GM18502 (cell line): ENCODE data around the gene HSDL2.

ENCODE experiments used
- ATAC-seq: cut with Tn5 transposase; IDR thresholded peaks from one replicate; pipeline ENCODE4 v1.9.1; 2021; ENCODE audit warnings: mild to moderate bottlenecking; ENCODE audit not compliant: unreplicated experiment, poor library complexity

The HSDL2 gene

DNA sequence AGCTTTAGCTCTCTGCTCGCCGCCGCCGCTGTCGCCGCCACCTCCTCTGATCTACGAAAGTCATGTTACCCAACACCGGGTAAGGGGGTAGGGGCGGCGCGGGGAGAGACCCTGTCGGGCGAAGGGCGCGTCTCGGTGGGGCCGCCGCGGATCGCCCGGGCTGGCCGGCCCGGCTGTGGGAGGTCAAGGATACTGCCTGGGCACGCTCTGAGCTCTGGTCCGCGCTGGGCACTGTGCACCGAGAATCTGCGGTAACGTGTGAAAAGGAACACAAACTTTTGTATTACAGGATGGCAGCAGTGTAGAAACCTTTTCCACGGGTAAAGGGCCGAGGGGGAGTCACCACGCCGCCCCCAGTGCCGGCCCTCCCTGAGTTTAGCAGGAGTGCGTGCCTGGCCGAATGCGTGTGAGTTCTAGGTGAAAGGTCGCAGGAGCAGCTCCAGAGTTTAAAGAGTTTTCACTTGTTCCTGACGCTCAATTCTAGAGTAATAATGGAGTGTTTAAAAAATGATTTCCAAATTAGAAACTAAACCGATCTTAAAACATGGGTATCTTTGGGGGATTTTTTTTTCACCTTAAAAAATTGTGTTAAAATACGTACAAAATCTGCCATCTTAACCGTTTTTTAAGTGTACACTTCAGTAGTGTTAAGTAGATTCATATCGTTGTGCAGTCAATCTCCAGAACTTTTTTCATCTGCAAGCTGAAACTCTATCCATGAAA, at the start of gene HSDL2:
Gene HSDL2, plus strand, starts transcription at position 7 of the 723 bp plus-strand sequence. Its CDS starts 56 bp downstream, at position 63.
- ATAC-seq = peak; percentile 36

DNA sequence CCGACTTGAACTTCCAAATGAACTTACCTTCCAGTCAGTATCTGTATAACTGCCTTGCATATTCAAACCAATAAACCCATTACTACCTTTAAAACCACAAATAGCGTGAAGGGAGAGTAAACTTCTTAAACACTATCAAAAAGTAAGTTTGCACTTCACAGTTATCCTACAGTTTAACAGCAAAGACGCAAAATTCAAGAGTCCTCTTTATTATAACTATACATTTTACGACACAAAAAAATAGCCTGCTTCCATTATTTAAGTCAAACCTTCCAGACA, 48.3 kb upstream of the HSDL2 start:
- ATAC-seq = no peak

DNA sequence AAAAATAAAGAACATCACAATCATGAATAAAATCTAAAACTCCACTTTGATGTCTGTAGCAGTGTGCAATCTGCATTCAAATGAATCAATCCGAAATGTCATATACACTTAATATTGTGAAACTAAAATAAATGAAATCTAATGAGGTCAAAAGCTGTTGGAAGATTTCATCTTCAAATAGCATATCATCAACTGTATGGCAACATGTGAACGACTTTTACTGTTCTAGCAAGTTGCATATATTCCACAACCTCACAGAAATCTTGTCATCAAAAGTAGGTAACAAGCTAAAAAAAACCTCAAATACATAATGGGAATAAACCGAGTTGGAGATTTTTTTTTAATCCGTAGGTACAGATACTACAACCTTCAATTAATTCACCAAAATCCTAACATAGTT, 47.7 kb upstream of the HSDL2 start:
- ATAC-seq = no peak

DNA sequence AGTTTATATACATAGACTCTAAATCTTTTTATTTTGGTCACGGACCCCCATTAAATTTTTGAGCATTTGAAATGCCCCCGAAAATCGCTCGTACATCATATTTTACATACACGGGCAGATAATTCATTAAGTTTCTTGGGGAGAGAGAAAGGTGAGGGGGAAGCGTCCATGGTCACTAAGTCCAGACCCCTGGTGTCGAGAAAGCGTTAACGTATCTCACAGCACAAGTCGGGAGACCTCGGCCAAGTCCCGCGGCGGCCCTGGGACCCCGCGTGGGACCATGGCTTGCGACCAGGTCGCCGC, 47.3 kb upstream of the HSDL2 start:
- ATAC-seq = no peak

DNA sequence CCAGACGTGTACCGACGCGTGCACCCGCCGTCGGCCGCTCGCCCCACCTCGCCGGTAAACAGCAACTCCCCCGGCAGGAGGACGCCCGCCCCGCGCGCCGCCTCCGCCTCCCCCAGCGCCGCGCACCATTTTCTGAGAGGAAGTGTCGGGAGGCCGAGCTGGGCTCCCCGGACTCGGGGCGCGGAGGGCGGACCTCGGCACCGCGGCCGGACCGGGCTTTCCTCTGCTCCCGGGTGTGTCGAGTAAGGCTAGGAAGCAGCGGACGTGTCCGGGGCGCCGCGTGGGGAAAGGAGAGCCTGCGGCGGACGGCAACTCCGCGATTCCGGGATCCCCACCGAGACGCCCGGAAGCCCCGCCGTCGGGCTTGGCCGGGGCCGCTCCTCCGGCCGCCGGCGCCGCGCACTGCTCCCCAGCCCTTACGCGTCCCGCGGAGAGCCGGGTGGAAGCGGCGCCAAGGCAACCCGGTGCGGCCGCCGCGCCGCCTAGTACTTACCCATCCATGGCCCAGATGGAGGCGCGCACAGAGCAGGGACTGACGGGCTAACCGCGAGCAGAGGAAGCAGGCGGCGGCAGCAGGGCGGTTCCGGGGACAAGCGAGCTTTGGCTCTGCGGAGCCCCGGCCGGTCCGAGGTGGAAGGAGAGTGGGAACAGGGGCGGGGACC, 46.8 kb upstream of the HSDL2 start, which contains the start of gene PTBP3:
Gene PTBP3, minus strand, starts transcription at position 643 of the 662 bp plus-strand sequence. CDS start 35,754 bp downstream, outside the sequence.
- peak; percentile 59 for ATAC-seq

GRCh38 chr9:112333639-112334431, 46.1 kb upstream of the HSDL2 start:
- ATAC-seq = peak; percentile 75

- ATAC-seq = no peak
Measured at GRCh38 chr9:112334432-112334841, 45.5 kb upstream of the HSDL2 start.

- no peak for ATAC-seq
Measured at GRCh38 chr9:112337547-112337946, 42.4 kb upstream of the HSDL2 start.

DNA sequence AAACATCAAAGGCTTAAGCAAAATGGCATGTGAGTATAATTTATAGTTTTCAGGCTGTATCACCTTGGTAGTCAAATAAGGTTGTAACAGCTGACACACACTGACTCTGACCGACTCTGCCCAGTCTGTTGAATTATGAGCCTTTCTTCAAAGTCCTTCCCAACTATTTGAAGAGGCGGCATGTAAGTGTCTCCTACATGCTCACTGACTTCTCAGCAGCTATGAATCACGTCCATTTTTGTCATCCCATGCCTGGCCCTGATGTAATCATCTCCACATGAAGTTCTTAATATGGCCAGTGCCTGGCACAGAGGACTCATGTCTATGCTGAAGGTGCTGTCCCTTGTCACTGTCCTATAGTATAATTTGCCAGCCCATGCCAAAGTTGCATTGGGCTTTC, 41.3 kb upstream of the HSDL2 start:
- ATAC-seq = no peak

DNA sequence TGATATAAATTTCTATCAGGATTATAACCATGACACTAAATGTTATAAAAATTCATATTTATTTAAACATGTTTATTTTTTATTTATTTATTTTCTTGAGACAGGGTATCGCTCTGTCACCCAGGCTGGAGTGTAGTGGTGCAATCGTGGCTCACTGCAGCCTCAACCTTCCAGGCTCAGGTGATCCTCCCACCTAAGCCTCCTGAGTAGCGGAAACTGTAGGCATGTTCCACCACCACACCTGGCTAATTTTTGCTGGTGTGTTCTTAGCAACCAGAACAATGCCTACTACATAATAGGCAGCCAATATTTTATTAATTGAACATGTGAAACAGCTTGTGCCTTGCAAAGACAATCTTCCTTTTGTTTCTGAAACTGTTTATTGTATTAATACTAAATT, 40.0 kb upstream of the HSDL2 start:
- ATAC-seq = no peak

- no peak for ATAC-seq
Measured at GRCh38 chr9:112341730-112342129, 38.2 kb upstream of the HSDL2 start.

DNA sequence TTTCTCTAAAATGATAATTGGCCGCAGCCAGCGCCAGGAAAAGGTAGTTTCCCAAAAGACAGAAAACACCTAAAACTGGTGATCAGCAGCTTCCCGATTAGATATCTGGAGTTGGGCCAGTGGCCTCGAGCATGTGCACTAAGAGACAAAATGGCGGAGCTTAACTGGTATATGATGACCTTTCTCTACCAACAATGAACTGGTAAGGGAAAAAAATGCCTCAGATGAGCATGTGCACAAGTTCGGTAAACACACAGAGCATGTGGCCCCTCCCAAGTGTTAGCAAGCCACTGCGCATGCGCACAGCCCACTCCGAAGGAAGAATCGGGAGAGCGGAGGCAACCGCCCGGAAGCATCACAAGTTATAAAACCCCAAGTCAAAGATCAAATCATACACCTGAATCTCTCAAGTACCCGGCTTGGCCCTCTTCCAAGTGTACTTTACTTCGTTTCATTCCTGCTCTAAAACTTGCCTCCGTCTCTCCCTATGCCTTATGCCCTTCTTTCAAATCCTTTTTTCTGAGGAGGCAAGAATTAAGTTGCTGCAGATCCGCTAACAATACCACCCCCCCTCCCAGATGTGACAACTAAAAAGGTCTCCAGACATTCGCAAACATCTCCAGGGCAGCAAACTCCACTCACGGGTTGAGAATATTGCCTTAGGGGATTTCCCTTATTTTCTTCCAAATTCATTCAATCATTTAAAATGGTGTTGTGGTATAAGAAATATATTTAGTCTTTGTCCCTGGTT, 31.5 kb upstream of the HSDL2 start:
- ATAC-seq = no peak

GRCh38 chr9:112349008-112349333, 30.9 kb upstream of the HSDL2 start:
- no peak for ATAC-seq

GRCh38 chr9:112351184-112351583, 28.7 kb upstream of the HSDL2 start:
- no peak for ATAC-seq

DNA sequence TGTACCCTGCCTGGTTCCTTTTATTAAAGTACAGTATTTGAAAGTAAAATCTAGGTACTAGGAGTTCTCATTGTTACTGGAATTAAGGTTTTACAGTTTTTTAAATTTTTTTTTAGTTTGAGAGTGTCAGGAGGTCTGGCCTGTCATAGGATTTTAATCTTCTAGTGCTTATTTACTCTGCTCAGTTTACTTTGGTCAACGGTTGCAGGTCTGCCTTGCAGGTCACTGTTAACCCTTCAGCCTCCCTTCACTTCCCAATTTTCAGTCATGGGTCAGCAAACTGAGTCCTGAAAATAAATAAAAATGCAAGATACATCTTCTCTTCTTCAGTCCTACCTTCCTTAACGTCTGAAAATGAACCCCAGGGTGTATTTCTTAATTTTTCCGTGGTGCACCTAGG, 27.7 kb upstream of the HSDL2 start:
- ATAC-seq = no peak

GRCh38 chr9:112354081-112354743, 25.7 kb upstream of the HSDL2 start:
- no peak for ATAC-seq

DNA sequence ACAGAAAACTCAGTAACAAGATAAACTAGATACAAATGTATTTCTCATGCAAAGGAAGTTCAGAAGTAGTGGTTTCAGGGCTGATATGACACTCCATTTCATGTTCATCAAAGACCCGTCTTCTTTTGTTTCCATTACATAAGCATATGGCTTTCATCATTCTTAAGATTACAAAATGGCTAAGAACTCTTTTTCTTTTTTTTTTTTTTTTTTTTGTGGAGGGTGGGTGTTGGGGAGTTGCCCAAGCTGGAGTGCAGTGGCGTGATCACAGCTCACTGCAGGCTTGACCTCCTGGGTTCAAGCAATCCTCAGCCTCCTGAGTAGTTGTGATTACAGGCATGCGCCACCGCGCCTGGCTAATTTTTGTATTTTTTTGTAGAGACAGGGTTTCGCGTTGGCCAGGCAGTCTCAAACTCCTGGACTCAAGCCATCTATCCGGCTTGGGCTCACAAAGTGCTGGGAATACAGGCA, 24.4 kb upstream of the HSDL2 start:
- ATAC-seq = no peak

DNA sequence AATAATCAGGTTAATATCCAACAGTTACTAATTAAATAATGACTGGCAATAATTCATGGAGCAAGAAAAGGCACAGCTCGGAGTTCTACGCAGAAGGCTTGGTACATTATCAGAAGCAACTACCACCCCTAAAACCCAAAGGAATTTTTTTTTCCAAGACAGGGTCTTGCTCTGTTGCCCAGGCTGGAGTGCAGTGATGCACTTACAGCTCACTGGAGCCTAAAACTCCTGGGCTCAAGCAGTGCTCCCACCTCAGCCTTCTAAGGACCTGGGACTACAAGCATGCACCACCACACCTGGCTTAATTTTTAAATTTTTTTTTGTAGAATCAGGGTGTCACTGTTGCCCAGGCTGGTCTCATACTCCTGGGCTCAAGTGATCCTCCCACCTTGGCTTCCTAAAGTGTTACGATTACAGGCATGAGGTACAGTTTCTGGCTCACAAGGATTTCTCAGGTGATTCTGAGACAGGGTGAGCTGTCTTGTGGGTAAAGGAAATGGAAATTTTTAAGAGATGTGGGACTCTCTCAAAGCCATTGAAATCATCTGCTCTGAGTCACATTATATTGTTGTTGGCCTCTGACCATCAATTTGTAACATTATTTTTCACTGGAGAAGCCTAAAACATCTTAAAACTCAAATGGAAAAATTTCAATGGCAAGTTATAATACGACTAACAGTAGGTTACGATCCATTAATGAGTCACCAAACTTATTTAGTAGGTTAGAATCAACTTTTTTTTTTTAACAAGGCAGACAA, 19.7 kb upstream of the HSDL2 start:
- ATAC-seq = no peak

GRCh38 chr9:112361601-112362000, 18.3 kb upstream of the HSDL2 start:
- ATAC-seq = no peak

DNA sequence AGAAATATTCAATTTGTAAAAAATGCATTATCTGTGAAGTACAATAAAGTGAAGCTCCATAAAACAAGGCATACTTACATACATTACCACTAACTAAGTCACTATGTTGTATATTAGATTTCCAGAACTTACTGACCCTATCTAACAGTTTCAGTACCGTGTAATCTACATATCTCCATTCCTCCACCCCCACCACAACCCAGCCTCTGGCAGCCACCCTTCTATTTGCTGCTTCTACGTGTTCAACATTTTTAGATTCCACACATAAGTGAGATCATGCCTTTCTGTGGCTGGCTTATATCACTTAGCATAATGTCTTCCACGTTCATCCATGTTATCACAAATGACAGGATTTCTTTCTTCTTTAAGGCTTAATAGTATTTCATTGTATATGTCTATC, 15.1 kb upstream of the HSDL2 start:
- no peak for ATAC-seq
